Mucosa of descending colon (tissue), 3 donors: Measurements from ENCODE around the gene FCN3. TPM values are rescaled to one million over a fixed set of nuclear protein-coding genes. Genes with fewer than 3 reads are reported as not detected.
A peak's percentile ranks its signal among the peaks of the same experiment; 100 is the strongest.

Experiments
- ATAC-seq: fragments of 200-7000 bp; cut with Tn5 transposase; one replicate; pipeline ENCODE4 v1.9.1; 2020; ENCODE audit warnings: mild to moderate bottlenecking, moderate library complexity
- DNase-seq, 3 donors: peaks; one replicate each; pipeline ENCODE4 v3.0.0-alpha.2; 2020
- H3K36me3 ChIP-seq: fragments of 200-600 bp; one replicate; pipeline ENCODE4 v1.8.0; 2021; ENCODE audit warnings: low read depth, mild to moderate bottlenecking
- H3K4me1 ChIP-seq: fragments of 200-600 bp; one replicate; pipeline ENCODE4 v1.8.0; 2021; ENCODE audit warnings: low read depth, mild to moderate bottlenecking
- H3K4me3 ChIP-seq: fragments of 200-600 bp; one replicate; pipeline ENCODE4 v1.8.0; 2021; ENCODE audit warnings: mild to moderate bottlenecking
- H3K9me3 ChIP-seq: fragments of 200-600 bp; one replicate; pipeline ENCODE4 v1.8.0; 2021; ENCODE audit warnings: mild to moderate bottlenecking
- intact Hi-C, 2 donors: fragments of 100-400 bp; cut with DNase I in 1 of 2; cut with micrococcal nuclease in 1 of 2; formaldehyde crosslinking; loops; one replicate each; pipeline versions ENCODE4 v1.11.0 to v1.11.1; 2022; cut with DNase I, micrococcal nuclease
- total RNA-seq, 3 donors: library from RNA; stranded (reverse); fragmentation: NEBNext Ultra II Directional in 2 of 3; extraction: Animal tissue kit (Norgen Biotek cat#: 25700) in 2 of 3; gene quantifications; one replicate each; pipeline versions ENCODE4 v1.2.1 to v1.2.4, GENCODE V29; 2021 to 2023
- TF ChIP-seq, protein P1 (sequence below): fragments of 200-600 bp; IDR thresholded peaks from one replicate; pipeline ENCODE4 v1.8.0; 2022; ENCODE audit warnings: antibody characterized with exemption, mild to moderate bottlenecking
- donor health status: DM: no; HTN: no; CAD: no; lungs with moderate emphysema.
- donor health status: DM: no; HTN: no; CAD: no.
- donor health status: DM: no; HTN: yes; CAD: no.

The FCN3 gene
- total RNA-seq, 3 donors from 2014 or later: 0.60 to 0.79 TPM; not detected in 1

- intact Hi-C loops: no loop called here
- Histone ChIP-seq H3K36me3 (no peaks in the 10 kb centered on the region), H3K9me3 (no peaks in the 10 kb centered on the region), H3K4me1 (peaks cover 8% of the 10 kb centered on the region), H3K4me3 (no peak overlapping the region)
- DNase-seq (peak in 1 of 3 donors; percentile 4), ATAC-seq (no peak)
- TF ChIP-seq, protein P1, sequence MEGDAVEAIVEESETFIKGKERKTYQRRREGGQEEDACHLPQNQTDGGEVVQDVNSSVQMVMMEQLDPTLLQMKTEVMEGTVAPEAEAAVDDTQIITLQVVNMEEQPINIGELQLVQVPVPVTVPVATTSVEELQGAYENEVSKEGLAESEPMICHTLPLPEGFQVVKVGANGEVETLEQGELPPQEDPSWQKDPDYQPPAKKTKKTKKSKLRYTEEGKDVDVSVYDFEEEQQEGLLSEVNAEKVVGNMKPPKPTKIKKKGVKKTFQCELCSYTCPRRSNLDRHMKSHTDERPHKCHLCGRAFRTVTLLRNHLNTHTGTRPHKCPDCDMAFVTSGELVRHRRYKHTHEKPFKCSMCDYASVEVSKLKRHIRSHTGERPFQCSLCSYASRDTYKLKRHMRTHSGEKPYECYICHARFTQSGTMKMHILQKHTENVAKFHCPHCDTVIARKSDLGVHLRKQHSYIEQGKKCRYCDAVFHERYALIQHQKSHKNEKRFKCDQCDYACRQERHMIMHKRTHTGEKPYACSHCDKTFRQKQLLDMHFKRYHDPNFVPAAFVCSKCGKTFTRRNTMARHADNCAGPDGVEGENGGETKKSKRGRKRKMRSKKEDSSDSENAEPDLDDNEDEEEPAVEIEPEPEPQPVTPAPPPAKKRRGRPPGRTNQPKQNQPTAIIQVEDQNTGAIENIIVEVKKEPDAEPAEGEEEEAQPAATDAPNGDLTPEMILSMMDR: no peak
Measured at GRCh38 chr1:27343639-27344025, 31.0 kb downstream of the FCN3 start.

DNA sequence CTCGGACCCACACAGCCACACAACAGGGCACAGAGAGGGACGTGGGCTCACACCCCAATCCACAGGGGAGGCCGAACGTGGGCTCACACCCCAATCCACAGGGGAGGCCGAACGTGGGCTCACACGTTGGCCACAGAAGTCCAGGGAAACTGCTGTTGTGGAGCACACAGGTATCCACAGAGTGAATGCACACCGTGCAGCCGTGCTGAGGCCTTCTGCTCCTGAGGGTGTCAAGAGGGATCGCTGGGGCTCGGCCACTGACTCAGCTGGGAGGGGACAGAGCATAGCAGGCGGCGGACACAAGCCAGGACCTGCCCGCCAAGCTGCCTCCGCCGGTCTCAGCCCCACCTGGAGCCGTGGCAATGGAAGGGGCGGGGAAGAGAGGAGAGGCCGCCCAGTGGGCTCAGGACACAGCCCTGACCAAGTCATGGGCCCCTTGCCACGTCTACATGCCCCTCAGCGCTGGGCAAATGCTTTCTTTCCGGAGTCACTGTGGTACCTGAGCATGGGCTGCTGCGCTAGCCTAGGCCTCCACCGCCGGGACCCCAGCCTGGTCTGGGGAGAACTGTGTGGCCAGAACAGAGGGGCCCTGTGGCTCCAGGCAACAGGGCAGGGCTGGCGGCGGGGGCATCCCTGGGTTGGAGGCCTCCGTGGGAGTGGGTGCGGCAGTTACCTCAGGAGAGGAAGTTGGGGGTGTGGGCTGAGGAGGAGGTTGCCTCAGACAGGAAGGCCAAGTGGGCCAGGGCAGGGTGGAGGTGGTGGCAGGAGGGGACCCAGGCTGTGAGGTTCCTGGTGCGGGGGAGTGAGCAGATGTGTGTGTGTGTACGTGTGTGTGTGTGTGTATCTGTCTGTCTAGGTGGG, 31.6 kb downstream of the FCN3 start:
- DNase-seq: peak; percentile 49 to 90 (median 63)
- TF ChIP-seq, protein P1: no peak
- intact Hi-C loops: no loop called here

DNA sequence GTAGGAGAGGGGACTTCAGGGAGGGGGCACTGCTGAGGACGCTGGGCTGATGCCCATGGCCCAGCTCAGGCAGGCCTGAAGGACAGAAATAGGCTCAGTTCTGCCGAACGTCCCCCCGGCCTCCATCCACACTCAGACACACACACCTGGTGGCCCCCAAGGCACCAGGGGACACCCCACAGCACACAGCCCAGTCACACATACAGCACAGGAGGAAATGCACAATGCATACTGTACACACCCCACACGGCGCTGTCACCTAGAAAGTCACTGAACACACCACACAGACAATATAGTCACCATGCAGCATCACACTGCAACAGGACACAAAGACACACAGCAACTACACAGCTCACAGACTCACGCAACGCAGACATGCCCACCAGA, 32.2 kb downstream of the FCN3 start:
- H3K4me1 ChIP-seq: peaks cover 7% of the 10 kb centered on the region
- H3K4me3 ChIP-seq: peak overlapping the region; percentile 9
- TF ChIP-seq, protein P1: no peak
- ATAC-seq: peak; percentile 64
- H3K9me3 ChIP-seq: no peaks in the 10 kb centered on the region
- intact Hi-C loops: no loop called here
- peak in 1 of 3 donors; percentile 59 for DNase-seq
- H3K36me3 ChIP-seq: no peaks in the 10 kb centered on the region

More for the DNA sequence above, 31.6 kb downstream of the FCN3 start:
- peaks cover 7% of the 10 kb centered on the region for H3K4me1 ChIP-seq
- H3K9me3 ChIP-seq: no peaks in the 10 kb centered on the region
- ATAC-seq: peak; percentile 72
- no peaks in the 10 kb centered on the region for H3K36me3 ChIP-seq
- H3K4me3 ChIP-seq: no peak overlapping the region

- Histone ChIP-seq H3K4me1 (peaks cover 7% of the 10 kb centered on the region), H3K4me3 (peak within 1 kb of the TSS; percentile 9), H3K9me3 (no peaks in the 10 kb centered on the region), H3K36me3 (no peaks in the 10 kb centered on the region)
- TF ChIP-seq, protein P1: no peak
- intact Hi-C loops: no loop called here
- DNase-seq (peak; percentile 69 to 85 (median 75)), ATAC-seq (peak; percentile 87)
Measured at GRCh38 chr1:27341525-27342252, 32.9 kb downstream of the FCN3 start, which contains the start of gene SYTL1. TSS of gene SYTL1 (plus strand) at chr1:27342022. CDS start at chr1:27345335, 3,313 bp downstream.

DNA sequence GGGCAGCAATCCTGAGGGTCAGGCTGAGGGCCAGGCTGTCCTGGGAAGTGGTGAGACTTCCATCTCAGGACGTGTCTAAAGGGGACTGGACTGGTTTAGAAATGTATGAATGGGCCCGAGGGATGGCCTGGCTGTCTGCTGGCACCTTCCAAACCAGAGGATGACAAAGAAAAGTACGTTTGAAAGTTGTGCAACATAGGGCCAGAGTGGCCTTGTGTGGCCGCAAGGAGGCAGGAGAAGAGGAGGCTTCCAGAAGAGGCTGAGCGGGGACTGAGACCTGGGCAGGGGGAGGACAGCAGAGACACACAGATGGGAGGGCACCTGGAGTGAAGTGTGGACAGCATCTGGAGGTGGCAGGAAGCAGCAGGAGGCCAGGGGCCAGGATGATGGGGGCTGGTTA, 35.4 kb downstream of the FCN3 start:
- H3K4me1 ChIP-seq: peaks cover 7% of the 10 kb centered on the region
- no peak overlapping the region for H3K4me3 ChIP-seq
- no peaks in the 10 kb centered on the region for H3K36me3 ChIP-seq
- TF ChIP-seq, protein P1: no peak
- DNase-seq: no peak
- no peak for ATAC-seq
- intact Hi-C loops: no loop called here
- H3K9me3 ChIP-seq: no peaks in the 10 kb centered on the region
